Ishikawa (cell line): ENCODE results near the gene CES3.

Source experiments
- EP300 ChIP-seq: IDR thresholded peaks from 2 replicates; pipeline ENCODE4 v1.6.1; 2012; ENCODE audit warnings: borderline replicate concordance
- MAX ChIP-seq: IDR thresholded peaks from 2 replicates; pipeline ENCODE4 v1.6.1; 2012
- TCF12 ChIP-seq: IDR thresholded peaks from 2 replicates; pipeline ENCODE4 v1.6.1; 2012; ENCODE audit warnings: low read depth

- no peak for TF ChIP-seq MAX
- no peak for TF ChIP-seq EP300
- TF ChIP-seq TCF12, result no peak
These were observed 42.1 kb upstream of the CES3 start, which contains the start of gene CDH16 for GRCh38 chr16:66918803-66919568.
